HepG2 (cell line): ENCODE results near the gene DNAJC1. TPM values are rescaled to one million over a fixed set of nuclear protein-coding genes. Genes with fewer than 3 reads are reported as not detected.
A peak's percentile ranks its signal among the peaks of the same experiment; 100 is the strongest.

ENCODE experiments used
- AGO2 ChIP-seq: fragments of 200-400 bp; formaldehyde crosslinking; optimal IDR thresholded peaks from 2 replicates; pipeline ENCODE3; 2017; ENCODE audit warnings: mild to moderate bottlenecking, low read depth, low read length, moderate library complexity
- FOXC1 ChIP-seq: sonication (generic); formaldehyde crosslinking; IDR thresholded peaks from 2 replicates; pipeline ENCODE4 v1.8.0; 2022; ENCODE audit warnings: mild to moderate bottlenecking, missing genetic modification reagents, borderline replicate concordance
- HMGA1 ChIP-seq: sonication (generic); formaldehyde crosslinking; conservative IDR thresholded peaks from 2 replicates; pipeline ENCODE4 v1.4.0; 2020; ENCODE audit warnings: missing genetic modification reagents
- HNRNPL ChIP-seq: fragments of 200-400 bp; formaldehyde crosslinking; IDR thresholded peaks from 2 replicates; pipeline ENCODE4 v1.6.1; 2017; ENCODE audit warnings: mild to moderate bottlenecking, low read depth, low read length
- KDM6A ChIP-seq: IDR thresholded peaks from 2 replicates; pipeline ENCODE4 v1.6.1; 2016; ENCODE audit warnings: low read depth
- MATR3 ChIP-seq: sonication (generic); formaldehyde crosslinking; IDR thresholded peaks from 2 replicates; pipeline ENCODE4 v1.4.0; 2020; ENCODE audit warnings: missing genetic modification reagents
- MXD4 ChIP-seq: IDR thresholded peaks from 2 replicates; pipeline ENCODE4 v1.6.1; 2016; ENCODE audit warnings: mild to moderate bottlenecking, missing biosample characterization, missing genetic modification reagents
- NFATC3 ChIP-seq: sonication (generic); formaldehyde crosslinking; IDR thresholded peaks from 2 replicates; pipeline ENCODE4 v1.5.1; 2020; ENCODE audit warnings: mild to moderate bottlenecking, missing genetic modification reagents
- POLR2G ChIP-seq: fragments of 200-400 bp; formaldehyde crosslinking; IDR thresholded peaks from 2 replicates; pipeline ENCODE4 v1.6.1; 2018; ENCODE audit warnings: mild to moderate bottlenecking, low read depth, low read length, moderate library complexity
- RFX5 ChIP-seq: IDR thresholded peaks from 2 replicates; pipeline ENCODE4 v1.6.1; 2011; ENCODE audit warnings: low read depth, low read length, improper control_type of control experiment
- TCF7 ChIP-seq: sonication (generic); IDR thresholded peaks from 2 replicates; pipeline ENCODE4 v1.6.1; 2016; ENCODE audit warnings: antibody characterized with exemption, low read depth
- XRCC5 ChIP-seq: fragments of 200-400 bp; formaldehyde crosslinking; optimal IDR thresholded peaks from 2 replicates; pipeline ENCODE3; 2017; ENCODE audit warnings: mild to moderate bottlenecking, low read length
- ZNF3 ChIP-seq: IDR thresholded peaks from 2 replicates; pipeline ENCODE4 v1.7.0; 2017; ENCODE audit warnings: inconsistent platforms
- ZNF343 ChIP-seq: sonication (generic); formaldehyde crosslinking; IDR thresholded peaks from 2 replicates; pipeline ENCODE4 v1.4.0; 2020; ENCODE audit warnings: mild to moderate bottlenecking, missing genetic modification reagents
- ZNF772 ChIP-seq: sonication (generic); formaldehyde crosslinking; IDR thresholded peaks from 2 replicates; pipeline ENCODE4 v1.5.0; 2020; ENCODE audit warnings: mild to moderate bottlenecking, missing genetic modification reagents
- ZNF773 ChIP-seq: sonication (generic); formaldehyde crosslinking; IDR thresholded peaks from 2 replicates; pipeline ENCODE4 v1.4.0; 2020; ENCODE audit warnings: missing genetic modification reagents, borderline replicate concordance
- ZNF780A ChIP-seq: sonication (generic); formaldehyde crosslinking; IDR thresholded peaks from 2 replicates; pipeline ENCODE4 v1.8.0; 2022; ENCODE audit warnings: mild to moderate bottlenecking, missing genetic modification reagents, moderate library complexity
- polyA plus RNA-seq, 8 experiments: library from polyadenylated mRNA; depleted of rRNA in 3 of 8; stranded (reverse) in 7 of 8; unstranded in 1 of 8; fragments of >200 nt; fragmentation: Illumina TruSeq in 4 of 8; extraction: Trizol in 4 of 8; gene quantifications; 2 replicates each; pipeline versions ENCODE4 v1.2.1 to v1.2.3, GENCODE V29; 2011 to 2016; ENCODE audit warnings: low read depth in 4 of 8, missing spikeins in 1 of 8, mixed read lengths in 1 of 8; ENCODE audit not compliant: insufficient read depth in 1 of 8
- total RNA-seq, 5 experiments: library from RNA; depleted of rRNA; stranded (reverse); fragments of >200 nt; fragmentation: Illumina TruSeq; extraction: Trizol; gene quantifications; 2 replicates each; pipeline ENCODE4 v1.2.3, GENCODE V29; 2016; ENCODE audit warnings: low read depth in 1 of 5
- TF ChIP-seq, protein P1 (sequence below): sonication (generic); formaldehyde crosslinking; IDR thresholded peaks from 2 replicates; pipeline ENCODE4 v1.4.0; 2020; ENCODE audit warnings: mild to moderate bottlenecking, missing genetic modification reagents
- TF ChIP-seq, protein P2 (sequence below): sonication (generic); formaldehyde crosslinking; IDR thresholded peaks from 2 replicates; pipeline ENCODE4 v1.5.0; 2020; ENCODE audit warnings: missing genetic modification reagents, mild to moderate bottlenecking, borderline replicate concordance
- TF ChIP-seq, protein P3 (sequence below): IDR thresholded peaks from 2 replicates; pipeline ENCODE4 v1.6.1; 2018; ENCODE audit warnings: missing genetic modification reagents
- TF ChIP-seq, protein P4 (sequence below): sonication (generic); formaldehyde crosslinking; IDR thresholded peaks from 2 replicates; pipeline ENCODE4 v1.5.0; 2020; ENCODE audit warnings: missing genetic modification reagents, mild to moderate bottlenecking, borderline replicate concordance
- TF ChIP-seq, protein P5 (sequence below): sonication (generic); formaldehyde crosslinking; IDR thresholded peaks from 2 replicates; pipeline ENCODE4 v1.4.0; 2020; ENCODE audit warnings: mild to moderate bottlenecking, missing genetic modification reagents
- TF ChIP-seq, protein P6 (sequence below): sonication (generic); formaldehyde crosslinking; IDR thresholded peaks from 2 replicates; pipeline ENCODE4 v1.8.0; 2022; ENCODE audit warnings: mild to moderate bottlenecking, missing genetic modification reagents, borderline replicate concordance
- TF ChIP-seq, protein P7 (sequence below): sonication (generic); formaldehyde crosslinking; IDR thresholded peaks from 2 replicates; pipeline ENCODE4 v1.4.0; 2020; ENCODE audit warnings: mild to moderate bottlenecking, missing genetic modification reagents

DNAJC1 gene
- total and polyA plus RNA-seq, 2 of the 13 experiments (the other 11 are each of a cell fraction or from before 2014, with no cell fraction given) = 9.9 to 16.6 TPM

DNA sequence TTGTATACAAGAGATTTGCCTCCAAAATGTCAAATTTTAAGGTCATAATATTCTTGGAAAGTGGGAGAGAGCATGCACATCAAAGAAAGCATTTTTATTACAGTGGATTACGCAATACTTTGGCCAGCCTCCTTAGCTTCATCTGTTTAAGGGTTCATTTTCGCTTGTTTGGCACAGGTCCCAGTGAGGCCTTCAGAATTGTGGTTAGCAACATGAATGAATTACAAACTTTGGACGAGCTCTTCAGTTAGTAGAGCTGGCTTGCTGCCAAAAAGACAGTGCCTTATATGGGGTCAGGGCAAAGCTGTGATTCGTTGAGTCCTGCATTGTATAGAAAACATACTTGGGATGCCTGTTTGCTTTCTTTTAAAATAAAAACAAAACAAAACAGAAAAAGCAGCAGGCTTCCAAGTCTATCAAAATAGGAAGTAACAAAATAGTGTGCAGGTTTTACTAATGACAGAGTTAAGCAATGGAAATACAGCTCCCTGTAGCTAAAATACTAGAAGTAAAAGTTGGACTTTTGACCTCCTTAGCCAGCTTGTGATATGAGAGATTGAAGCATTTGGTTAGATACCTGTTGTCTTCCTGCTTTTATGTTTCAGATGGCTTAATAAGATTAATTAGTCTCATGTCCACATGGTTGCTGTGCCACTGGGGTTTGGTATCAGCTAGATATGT, 278.7 kb downstream of the DNAJC1 start (continued):
- TF ChIP-seq, protein P1, sequence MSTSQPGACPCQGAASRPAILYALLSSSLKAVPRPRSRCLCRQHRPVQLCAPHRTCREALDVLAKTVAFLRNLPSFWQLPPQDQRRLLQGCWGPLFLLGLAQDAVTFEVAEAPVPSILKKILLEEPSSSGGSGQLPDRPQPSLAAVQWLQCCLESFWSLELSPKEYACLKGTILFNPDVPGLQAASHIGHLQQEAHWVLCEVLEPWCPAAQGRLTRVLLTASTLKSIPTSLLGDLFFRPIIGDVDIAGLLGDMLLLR (CRISPR knock-in tag) = no peak
- no peak for TF ChIP-seq ZNF773 (CRISPR knock-in tag)
- no peak for TF ChIP-seq ZNF343 (CRISPR knock-in tag)
- TF ChIP-seq POLR2G = no peak
- TF ChIP-seq MXD4 = no peak
- TF ChIP-seq HNRNPL = no peak
- TF ChIP-seq KDM6A (CRISPR knock-in tag) = no peak
- TF ChIP-seq, protein P2, sequence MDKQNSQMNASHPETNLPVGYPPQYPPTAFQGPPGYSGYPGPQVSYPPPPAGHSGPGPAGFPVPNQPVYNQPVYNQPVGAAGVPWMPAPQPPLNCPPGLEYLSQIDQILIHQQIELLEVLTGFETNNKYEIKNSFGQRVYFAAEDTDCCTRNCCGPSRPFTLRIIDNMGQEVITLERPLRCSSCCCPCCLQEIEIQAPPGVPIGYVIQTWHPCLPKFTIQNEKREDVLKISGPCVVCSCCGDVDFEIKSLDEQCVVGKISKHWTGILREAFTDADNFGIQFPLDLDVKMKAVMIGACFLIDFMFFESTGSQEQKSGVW (CRISPR knock-in tag) = no peak
- TF ChIP-seq, protein P3, sequence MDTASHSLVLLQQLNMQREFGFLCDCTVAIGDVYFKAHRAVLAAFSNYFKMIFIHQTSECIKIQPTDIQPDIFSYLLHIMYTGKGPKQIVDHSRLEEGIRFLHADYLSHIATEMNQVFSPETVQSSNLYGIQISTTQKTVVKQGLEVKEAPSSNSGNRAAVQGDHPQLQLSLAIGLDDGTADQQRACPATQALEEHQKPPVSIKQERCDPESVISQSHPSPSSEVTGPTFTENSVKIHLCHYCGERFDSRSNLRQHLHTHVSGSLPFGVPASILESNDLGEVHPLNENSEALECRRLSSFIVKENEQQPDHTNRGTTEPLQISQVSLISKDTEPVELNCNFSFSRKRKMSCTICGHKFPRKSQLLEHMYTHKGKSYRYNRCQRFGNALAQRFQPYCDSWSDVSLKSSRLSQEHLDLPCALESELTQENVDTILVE = no peak
- TF ChIP-seq MATR3 (CRISPR knock-in tag) = no peak
- TF ChIP-seq, protein P4, sequence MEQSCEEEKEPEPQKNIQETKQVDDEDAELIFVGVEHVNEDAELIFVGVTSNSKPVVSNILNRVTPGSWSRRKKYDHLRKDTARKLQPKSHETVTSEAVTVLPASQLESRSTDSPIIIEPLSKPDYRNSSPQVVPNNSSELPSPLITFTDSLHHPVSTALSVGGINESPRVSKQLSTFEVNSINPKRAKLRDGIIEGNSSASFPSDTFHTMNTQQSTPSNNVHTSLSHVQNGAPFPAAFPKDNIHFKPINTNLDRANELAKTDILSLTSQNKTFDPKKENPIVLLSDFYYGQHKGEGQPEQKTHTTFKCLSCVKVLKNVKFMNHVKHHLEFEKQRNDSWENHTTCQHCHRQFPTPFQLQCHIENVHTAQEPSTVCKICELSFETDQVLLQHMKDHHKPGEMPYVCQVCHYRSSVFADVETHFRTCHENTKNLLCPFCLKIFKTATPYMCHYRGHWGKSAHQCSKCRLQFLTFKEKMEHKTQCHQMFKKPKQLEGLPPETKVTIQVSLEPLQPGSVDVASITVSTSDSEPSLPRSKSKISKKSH (CRISPR knock-in tag) = no peak
- TF ChIP-seq NFATC3 (CRISPR knock-in tag) = no peak
- no peak for TF ChIP-seq XRCC5
- TF ChIP-seq TCF7 = peak; percentile 71
- TF ChIP-seq HMGA1 = no peak
- peak; percentile 51; the same call in 1 of the 2 replicates for TF ChIP-seq RFX5
- TF ChIP-seq ZNF780A = no peak
- no peak for TF ChIP-seq FOXC1
- TF ChIP-seq ZNF3 (CRISPR knock-in tag) = no peak
- TF ChIP-seq AGO2 = no peak
- TF ChIP-seq, protein P5, sequence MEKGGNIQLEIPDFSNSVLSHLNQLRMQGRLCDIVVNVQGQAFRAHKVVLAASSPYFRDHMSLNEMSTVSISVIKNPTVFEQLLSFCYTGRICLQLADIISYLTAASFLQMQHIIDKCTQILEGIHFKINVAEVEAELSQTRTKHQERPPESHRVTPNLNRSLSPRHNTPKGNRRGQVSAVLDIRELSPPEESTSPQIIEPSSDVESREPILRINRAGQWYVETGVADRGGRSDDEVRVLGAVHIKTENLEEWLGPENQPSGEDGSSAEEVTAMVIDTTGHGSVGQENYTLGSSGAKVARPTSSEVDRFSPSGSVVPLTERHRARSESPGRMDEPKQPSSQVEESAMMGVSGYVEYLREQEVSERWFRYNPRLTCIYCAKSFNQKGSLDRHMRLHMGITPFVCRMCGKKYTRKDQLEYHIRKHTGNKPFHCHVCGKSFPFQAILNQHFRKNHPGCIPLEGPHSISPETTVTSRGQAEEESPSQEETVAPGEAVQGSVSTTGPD (CRISPR knock-in tag) = no peak
- TF ChIP-seq, protein P6, sequence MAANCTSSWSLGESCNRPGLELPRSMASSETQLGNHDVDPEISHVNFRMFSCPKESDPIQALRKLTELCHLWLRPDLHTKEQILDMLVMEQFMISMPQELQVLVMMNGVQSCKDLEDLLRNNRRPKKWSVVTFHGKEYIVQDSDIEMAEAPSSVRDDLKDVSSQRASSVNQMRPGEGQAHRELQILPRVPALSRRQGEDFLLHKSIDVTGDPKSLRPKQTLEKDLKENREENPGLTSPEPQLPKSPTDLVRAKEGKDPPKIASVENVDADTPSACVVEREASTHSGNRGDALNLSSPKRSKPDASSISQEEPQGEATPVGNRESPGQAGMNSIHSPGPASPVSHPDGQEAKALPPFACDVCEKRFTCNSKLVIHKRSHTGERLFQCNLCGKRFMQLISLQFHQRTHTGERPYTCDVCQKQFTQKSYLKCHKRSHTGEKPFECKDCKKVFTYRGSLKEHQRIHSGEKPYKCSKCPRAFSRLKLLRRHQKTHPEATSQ = no peak
- TF ChIP-seq, protein P7, sequence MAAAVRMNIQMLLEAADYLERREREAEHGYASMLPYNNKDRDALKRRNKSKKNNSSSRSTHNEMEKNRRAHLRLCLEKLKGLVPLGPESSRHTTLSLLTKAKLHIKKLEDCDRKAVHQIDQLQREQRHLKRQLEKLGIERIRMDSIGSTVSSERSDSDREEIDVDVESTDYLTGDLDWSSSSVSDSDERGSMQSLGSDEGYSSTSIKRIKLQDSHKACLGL (CRISPR knock-in tag) = no peak
- no peak for TF ChIP-seq ZNF772 (CRISPR knock-in tag)
